CD8-positive, alpha-beta memory T cell (primary cell): ENCODE results near the gene LINGO3. TPM values are rescaled to one million over a fixed set of nuclear protein-coding genes. Genes with fewer than 3 reads are reported as not detected.

Source experiments
- CTCF ChIA-PET: fragments of 350-600 bp; sonication (Branson Sonifier 250); formaldehyde crosslinking; loops from one replicate; lab custom pipeline; 2021; ENCODE audit warnings: antibody characterized with exemption; lab: Charles Lee
- POLR2A ChIA-PET: fragments of 350-600 bp; sonication (Branson Sonifier 250); formaldehyde crosslinking; loops from one replicate; lab custom pipeline; 2021; ENCODE audit warnings: antibody characterized with exemption; lab: Charles Lee
- DNase-seq, 5 donors: peaks; one replicate each; pipeline versions ENCODE4 v3.0.0 to v3.0.0-alpha.2; 2020 to 2022; ENCODE audit warnings: mixed read lengths in 1 of 5
- H3K27ac ChIP-seq: one replicate; pipeline ENCODE4 v1.7.0; 2013; ENCODE audit warnings: low read depth, mild to moderate bottlenecking, low read length, moderate library complexity
- H3K27me3 ChIP-seq: 2 replicates; pipeline ENCODE4 v1.7.0; 2013; ENCODE audit warnings: low read length, mild to moderate bottlenecking; ENCODE audit not compliant: insufficient read depth, poor library complexity, severe bottlenecking
- H3K36me3 ChIP-seq: 2 replicates; pipeline ENCODE4 v1.7.0; 2013; ENCODE audit warnings: mild to moderate bottlenecking, low read length, moderate library complexity; ENCODE audit not compliant: insufficient read depth
- H3K4me1 ChIP-seq: 2 replicates; pipeline ENCODE4 v1.7.0; 2013; ENCODE audit warnings: mild to moderate bottlenecking, low read length, moderate library complexity; ENCODE audit not compliant: insufficient read depth
- H3K4me3 ChIP-seq: 2 replicates; pipeline ENCODE4 v1.7.0; 2013; ENCODE audit warnings: mild to moderate bottlenecking, low read length
- H3K9me3 ChIP-seq: 2 replicates; pipeline ENCODE4 v1.7.0; 2013; ENCODE audit warnings: mild to moderate bottlenecking, low read length
- H3K27ac Mint-ChIP-seq, 8 donors: one replicate each; pipeline ENCODE4 v1.8.0; 2020 to 2021; ENCODE audit warnings: mixed read lengths in 8 of 8, mild to moderate bottlenecking in 6 of 8, inconsistent platforms in 3 of 8, moderate library complexity in 3 of 8
- H3K27me3 Mint-ChIP-seq, 2 donors: one replicate each; pipeline ENCODE4 v1.8.0; 2020 to 2021; ENCODE audit warnings: mixed read lengths in 2 of 2, mild to moderate bottlenecking in 1 of 2, moderate library complexity in 1 of 2
- H3K36me3 Mint-ChIP-seq, 3 donors: one replicate each; pipeline ENCODE4 v1.8.0; 2020 to 2021; ENCODE audit warnings: mixed read lengths in 3 of 3, inconsistent platforms in 1 of 3, mild to moderate bottlenecking in 1 of 3
- H3K4me1 Mint-ChIP-seq, 3 donors: one replicate each; pipeline ENCODE4 v1.8.0; 2020 to 2021; ENCODE audit warnings: mixed read lengths in 3 of 3, inconsistent platforms in 1 of 3, mild to moderate bottlenecking in 1 of 3
- H3K4me3 Mint-ChIP-seq, 7 donors: one replicate each; pipeline ENCODE4 v1.8.0; 2020 to 2021; ENCODE audit warnings: mixed read lengths in 7 of 7, mild to moderate bottlenecking in 6 of 7, moderate library complexity in 4 of 7, inconsistent platforms in 2 of 7
- H3K9me3 Mint-ChIP-seq, 5 donors: one replicate each; pipeline ENCODE4 v1.8.0; 2020 to 2022; ENCODE audit warnings: mixed read lengths in 5 of 5, mild to moderate bottlenecking in 3 of 5, moderate library complexity in 2 of 5, inconsistent platforms in 1 of 5
- polyA plus RNA-seq: library from polyadenylated mRNA; unstranded; fragments of 300-500 nt; fragmentation: Illumina TruSeq; gene quantifications from one replicate; pipeline ENCODE4 v1.2.3, GENCODE V29; 2021
- total RNA-seq, 2 experiments: library from RNA; stranded (reverse); gene quantifications; one replicate each; pipeline ENCODE4 v1.2.3, GENCODE V29; 2021

Gene LINGO3
- total and polyA plus RNA-seq, 3 experiments from 2014 or later, result 0.09 to 9.2 (median 0.15) TPM

DNA sequence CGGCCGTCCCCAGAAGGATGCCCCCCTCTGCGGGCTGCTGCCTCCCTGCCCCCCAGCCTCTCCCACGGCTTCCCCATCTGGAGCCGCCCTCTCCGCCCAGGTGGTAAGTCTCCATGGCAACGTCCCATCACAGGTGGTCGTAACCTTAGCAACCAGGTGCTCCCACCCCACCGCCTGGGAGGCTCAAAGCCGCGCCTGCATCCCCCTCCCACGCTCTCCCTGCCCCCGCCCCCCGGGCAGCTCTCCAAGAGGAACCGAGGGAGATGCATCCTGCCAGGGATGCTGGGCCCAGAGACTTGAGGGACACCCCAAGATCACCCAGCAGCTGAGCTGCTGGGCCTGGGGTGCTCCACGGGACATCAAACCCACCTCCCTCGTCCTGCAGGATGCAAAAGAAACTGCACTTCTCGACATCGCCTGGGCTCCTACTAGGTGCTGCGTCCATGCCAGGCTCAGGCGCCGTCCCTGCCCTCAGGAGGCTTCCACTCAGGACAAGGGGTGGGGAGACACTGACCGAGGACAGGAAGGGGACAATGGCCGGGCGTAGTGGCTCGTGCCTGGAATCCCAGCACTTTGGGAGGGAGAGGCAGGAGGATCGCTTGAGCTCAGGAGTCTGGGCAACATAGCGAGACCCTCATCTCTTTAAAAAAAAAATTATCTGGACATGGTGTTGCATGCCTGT lies 5.0 kb upstream of the LINGO3 start:
- Histone ChIP-seq H3K27me3 (peaks cover 11% of the 10 kb centered on the region), H3K27ac (no peak overlapping the region), H3K36me3 (no peaks in the 10 kb centered on the region), H3K9me3 (no peaks in the 10 kb centered on the region), H3K4me1 (peaks cover 4% of the 10 kb centered on the region), H3K4me3 (no peak overlapping the region)
- H3K27ac Mint-ChIP-seq, result peak overlapping the region in 1 of 8 donors; percentile 50
- POLR2A ChIA-PET, result no interaction called here
- peaks cover 2 to 3% (median 3%) of the 10 kb centered on the region in 3 donors for H3K4me1 Mint-ChIP-seq
- CTCF ChIA-PET, result interaction anchor here (0.8 to 1.0 kb wide), 2 partner anchors 25 to 39 kb away, joined by 3 read pairs; no protein-coding TSS in a partner anchor
- H3K27me3 Mint-ChIP-seq, result peaks cover 37 to 39% of the 10 kb centered on the region in 2 donors
- no peak for DNase-seq
- H3K4me3 Mint-ChIP-seq, result no peak overlapping the region
- H3K36me3 Mint-ChIP-seq, result peaks cover 0 to 13% (median 0%) of the 10 kb centered on the region in 3 donors
- H3K9me3 Mint-ChIP-seq, result peaks cover 4 to 18% (median 10%) of the 10 kb centered on the region in 5 donors

DNA sequence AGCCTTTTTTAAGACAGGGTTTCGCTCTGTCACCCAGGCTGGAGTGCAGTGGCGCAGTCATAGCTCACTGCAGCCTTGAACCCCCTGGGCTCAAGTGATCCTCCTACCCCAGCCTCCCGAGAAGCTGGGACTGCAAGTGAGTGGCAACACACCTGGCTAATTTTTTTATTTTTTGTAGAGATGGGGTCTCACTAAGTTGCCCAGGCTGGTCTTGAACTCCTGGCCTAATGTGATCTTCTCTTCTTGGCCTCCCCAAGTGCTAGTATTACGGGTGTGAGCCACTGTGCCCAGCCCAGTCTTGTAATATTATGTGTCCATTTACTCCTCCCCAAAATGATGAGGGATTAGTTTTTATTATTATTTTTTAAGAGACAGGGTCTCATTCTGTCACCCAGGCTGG lies 3.1 kb upstream of the LINGO3 start:
- POLR2A ChIA-PET, result no interaction called here
- peaks cover 44 to 48% of the 10 kb centered on the region in 2 donors for H3K27me3 Mint-ChIP-seq

DNA sequence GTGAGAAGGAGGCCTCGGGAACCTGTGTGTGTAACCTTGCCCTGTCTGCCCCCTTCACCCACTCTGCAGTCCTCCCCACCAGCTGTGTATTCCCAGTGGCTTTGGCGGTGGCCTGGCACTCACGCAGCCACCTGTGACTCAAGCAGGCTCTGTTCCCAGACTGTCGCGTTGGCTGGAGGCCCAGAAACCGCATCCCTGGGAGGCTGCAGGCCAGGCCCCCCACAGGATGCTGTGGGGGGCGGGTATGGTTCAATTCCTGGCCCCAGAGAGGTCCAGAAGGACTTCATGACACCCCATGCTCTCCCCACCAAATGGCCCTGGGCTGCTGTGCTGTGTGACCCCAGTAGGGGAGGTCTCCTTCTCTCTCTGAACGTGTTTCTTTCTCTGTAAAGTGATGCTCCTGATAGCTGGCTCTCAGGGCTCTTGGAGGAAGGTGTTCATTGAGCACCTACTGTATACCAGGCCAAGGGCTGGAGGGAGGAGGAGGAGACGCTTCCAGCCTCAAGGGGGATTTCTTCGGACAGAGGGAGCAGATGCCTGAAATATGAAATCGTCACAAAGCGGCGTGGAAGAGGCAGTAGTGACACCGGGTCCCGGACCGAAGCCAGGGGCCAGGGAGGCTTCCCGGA lies 1.9 kb upstream of the LINGO3 start:
- Histone ChIP-seq H3K27me3 (peaks cover 23% of the 10 kb centered on the region), H3K36me3 (no peaks in the 10 kb centered on the region), H3K4me1 (peaks cover 4% of the 10 kb centered on the region), H3K4me3 (no peak overlapping the region), H3K9me3 (no peaks in the 10 kb centered on the region), H3K27ac (no peak overlapping the region)
- CTCF ChIA-PET, result interaction anchor here (0.7 to 1.6 kb wide), 2 partner anchors 35 to 429 kb away, joined by 3 to 5 read pairs; no protein-coding TSS in a partner anchor
- Mint-ChIP-seq H3K4me1 (peaks cover 2 to 3% (median 3%) of the 10 kb centered on the region in 3 donors), H3K27ac (no peak overlapping the region), H3K36me3 (peaks cover 0 to 8% (median 0%) of the 10 kb centered on the region in 3 donors), H3K4me3 (peak overlapping the region in 1 of 7 donors; percentile 18), H3K27me3 (peaks cover 46 to 51% of the 10 kb centered on the region in 2 donors), H3K9me3 (peaks cover under 1 to 9% (median 4%) of the 10 kb centered on the region in 5 donors)
- DNase-seq, result no peak
- POLR2A ChIA-PET, result interaction anchor here (0.7 kb wide), 1 partner anchor 11 kb away, joined by 7 read pairs; no protein-coding TSS in a partner anchor

More for the DNA sequence above, 3.1 kb upstream of the LINGO3 start:
- no peak overlapping the region for H3K4me3 Mint-ChIP-seq
- peaks cover 0 to 13% (median 0%) of the 10 kb centered on the region in 3 donors for H3K36me3 Mint-ChIP-seq
- H3K9me3 Mint-ChIP-seq, result peaks cover 4 to 18% (median 10%) of the 10 kb centered on the region in 5 donors
- Histone ChIP-seq H3K9me3 (no peaks in the 10 kb centered on the region), H3K27me3 (peaks cover 20% of the 10 kb centered on the region), H3K36me3 (no peaks in the 10 kb centered on the region), H3K27ac (no peak overlapping the region), H3K4me1 (peaks cover 4% of the 10 kb centered on the region), H3K4me3 (no peak overlapping the region)
- CTCF ChIA-PET, result interaction anchor here (1.6 kb wide), 1 partner anchor 36 kb away, joined by 5 read pairs; no protein-coding TSS in a partner anchor
- no peak overlapping the region for H3K27ac Mint-ChIP-seq
- peaks cover 2 to 3% (median 3%) of the 10 kb centered on the region in 3 donors for H3K4me1 Mint-ChIP-seq
- no peak for DNase-seq

DNA sequence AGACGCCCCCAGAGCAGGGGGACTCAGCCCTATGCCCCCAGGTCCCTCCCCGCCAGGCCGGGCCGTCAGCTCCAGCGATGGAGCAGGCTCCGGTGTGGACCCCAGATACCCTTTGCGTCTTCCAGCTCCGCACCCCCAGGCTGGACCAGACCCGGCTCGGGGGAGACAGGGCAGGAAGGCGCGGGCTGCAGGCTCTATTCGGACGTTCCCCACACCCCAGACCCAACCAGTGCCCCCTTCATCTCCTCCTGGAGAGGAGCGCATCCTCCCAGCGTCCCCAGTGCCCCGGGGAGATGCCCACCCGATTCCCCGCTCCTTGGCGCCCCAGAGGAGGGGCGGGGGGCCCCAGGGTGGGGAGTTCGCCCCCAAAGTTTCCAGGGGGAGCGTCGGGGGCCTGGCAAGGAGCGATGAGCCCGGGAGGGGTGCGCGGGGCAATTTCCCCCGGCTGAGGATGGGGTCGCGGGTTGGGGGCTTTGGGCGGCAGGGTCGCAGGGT lies 389 bp downstream of the LINGO3 start:
- no peaks in the 10 kb centered on the region for H3K36me3 Mint-ChIP-seq
- peak overlapping the region in 1 of 7 donors; percentile 59 for H3K4me3 Mint-ChIP-seq
- H3K9me3 Mint-ChIP-seq, result peaks cover 0 to 5% (median 0%) of the 10 kb centered on the region in 5 donors
- H3K36me3 ChIP-seq, result no peaks in the 10 kb centered on the region
- no peak for DNase-seq
- no peak overlapping the region for H3K27ac Mint-ChIP-seq
- ChIA-PET POLR2A (no interaction called here), CTCF (interaction anchor here (1.3 kb wide), 1 partner anchor 34 kb away, joined by 3 read pairs; no protein-coding TSS in a partner anchor)
- peaks cover 41 to 55% of the 10 kb centered on the region in 2 donors for H3K27me3 Mint-ChIP-seq
- peaks cover 13% of the 10 kb centered on the region for H3K4me1 ChIP-seq
- H3K4me1 Mint-ChIP-seq, result peaks cover 7 to 18% (median 8%) of the 10 kb centered on the region in 3 donors
- peaks cover 32% of the 10 kb centered on the region for H3K27me3 ChIP-seq
- no peak overlapping the region for H3K27ac ChIP-seq
- no peaks in the 10 kb centered on the region for H3K9me3 ChIP-seq
- H3K4me3 ChIP-seq, result no peak overlapping the region

DNA sequence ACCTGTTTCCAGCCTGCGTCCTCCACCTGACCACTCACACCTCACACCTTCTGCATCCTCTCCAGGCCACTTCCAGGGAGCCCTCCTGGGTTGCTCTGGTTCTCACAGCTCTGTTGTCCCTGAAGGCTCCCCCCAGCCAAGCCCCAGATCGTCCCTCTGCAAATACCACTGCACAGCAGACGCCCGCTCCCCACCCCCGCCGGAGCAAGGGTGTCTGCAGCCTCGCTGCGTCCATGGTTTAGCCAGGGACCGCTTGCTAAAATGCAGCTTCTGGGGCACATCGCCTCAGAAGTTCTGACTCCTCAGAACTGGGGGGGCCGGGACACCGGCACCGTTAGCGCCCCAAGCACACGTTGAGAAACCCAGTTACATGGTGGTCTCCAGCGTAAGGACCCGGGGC lies 983 bp downstream of the LINGO3 start:
- H3K36me3 Mint-ChIP-seq, result no peaks in the 10 kb centered on the region
- DNase-seq, result no peak
- peaks cover 41 to 54% of the 10 kb centered on the region in 2 donors for H3K27me3 Mint-ChIP-seq
- no peak overlapping the region for H3K27ac Mint-ChIP-seq
- ChIA-PET CTCF (interaction anchor here (1.3 kb wide), 1 partner anchor 33 kb away, joined by 3 read pairs; no protein-coding TSS in a partner anchor), POLR2A (no interaction called here)
- Histone ChIP-seq H3K27me3 (peaks cover 32% of the 10 kb centered on the region), H3K27ac (no peak overlapping the region), H3K36me3 (no peaks in the 10 kb centered on the region), H3K9me3 (no peaks in the 10 kb centered on the region), H3K4me1 (peaks cover 13% of the 10 kb centered on the region), H3K4me3 (no peak overlapping the region)
- H3K4me1 Mint-ChIP-seq, result peaks cover 7 to 18% (median 8%) of the 10 kb centered on the region in 3 donors
- H3K9me3 Mint-ChIP-seq, result peaks cover 0 to 5% (median 0%) of the 10 kb centered on the region in 5 donors
- H3K4me3 Mint-ChIP-seq, result no peak overlapping the region

DNA sequence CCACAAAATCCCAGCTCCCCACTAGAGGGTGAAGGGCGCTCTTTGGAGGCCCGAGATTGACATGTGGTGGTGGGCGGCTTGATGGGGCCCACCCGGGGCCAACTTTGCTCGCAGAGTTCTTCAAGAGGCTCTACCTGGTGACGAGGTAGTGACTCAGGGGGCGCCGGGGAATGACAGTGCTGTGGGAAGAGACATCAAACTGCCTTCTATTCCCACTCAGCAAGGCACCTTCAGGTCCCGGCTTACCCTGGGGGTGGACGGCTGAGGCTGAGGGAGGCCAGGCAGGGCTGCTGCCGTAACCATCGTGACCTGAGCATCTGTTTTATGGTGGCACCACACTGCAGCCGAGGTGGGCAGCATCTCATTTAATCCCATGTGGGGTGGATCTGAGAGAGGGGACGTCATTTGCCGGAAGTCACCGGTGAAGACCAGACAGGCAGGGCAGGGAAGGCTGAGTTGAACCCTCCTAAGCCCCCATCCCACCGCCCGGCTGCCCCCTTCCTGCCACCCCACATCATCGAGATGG lies 1.6 kb downstream of the LINGO3 start:
- H3K36me3 Mint-ChIP-seq, result no peaks in the 10 kb centered on the region
- Histone ChIP-seq H3K4me1 (peaks cover 13% of the 10 kb centered on the region), H3K27me3 (peaks cover 32% of the 10 kb centered on the region), H3K27ac (no peak overlapping the region), H3K9me3 (no peaks in the 10 kb centered on the region), H3K36me3 (no peaks in the 10 kb centered on the region), H3K4me3 (no peak overlapping the region)
- ChIA-PET POLR2A (interaction anchor here (0.6 kb wide), 1 partner anchor 269 kb away, joined by 3 read pairs; no protein-coding TSS in a partner anchor), CTCF (interaction anchor here (1.3 to 1.5 kb wide), 2 partner anchors 8 to 33 kb away, joined by 3 read pairs; no protein-coding TSS in a partner anchor)
- H3K27me3 Mint-ChIP-seq, result peaks cover 41 to 54% of the 10 kb centered on the region in 2 donors
- no peak overlapping the region for H3K27ac Mint-ChIP-seq
- H3K9me3 Mint-ChIP-seq, result peaks cover 0 to 5% (median 0%) of the 10 kb centered on the region in 5 donors
- DNase-seq, result no peak
- H3K4me3 Mint-ChIP-seq, result peak overlapping the region in 1 of 7 donors; percentile 81
- H3K4me1 Mint-ChIP-seq, result peaks cover 7 to 19% (median 8%) of the 10 kb centered on the region in 3 donors

DNA sequence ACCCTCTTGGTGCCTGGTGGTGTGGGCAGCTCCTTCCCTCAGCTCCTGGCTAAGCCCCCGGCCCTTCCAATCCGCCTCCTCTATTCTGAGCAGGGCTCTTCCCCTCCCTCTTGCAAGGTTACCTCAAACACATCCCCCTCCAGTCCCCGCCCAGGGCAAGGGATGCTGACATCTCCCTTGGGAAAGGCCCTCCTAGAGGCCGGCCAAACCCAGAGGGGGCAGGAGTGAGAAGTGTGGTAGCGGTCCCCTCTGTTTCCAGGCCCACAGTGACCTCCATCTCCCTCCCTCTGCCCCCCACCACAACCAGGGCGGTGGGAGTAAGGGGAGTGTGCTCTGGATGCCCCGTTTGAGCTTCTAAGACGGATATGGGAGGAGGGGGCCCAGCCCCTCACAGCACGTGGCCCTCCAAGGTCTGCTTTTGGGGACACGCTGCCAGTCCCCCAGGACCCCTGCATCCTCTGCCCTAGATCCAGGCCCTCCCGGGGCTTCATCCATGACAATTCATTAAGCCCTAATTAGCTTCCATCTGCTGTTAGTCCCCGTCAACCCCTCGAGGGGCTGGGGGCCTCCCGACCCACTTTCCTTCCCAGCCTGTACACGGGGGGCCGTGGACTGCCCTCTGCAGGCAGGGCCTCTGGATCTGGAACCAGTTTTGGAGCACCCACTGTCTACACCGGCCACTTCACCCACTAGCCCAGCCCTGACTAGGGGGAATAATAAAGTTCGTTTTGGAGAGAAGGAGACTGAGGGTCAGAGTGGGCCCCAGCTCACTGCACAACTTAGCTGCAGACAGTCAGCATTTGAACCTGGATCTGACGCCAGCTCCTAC lies 2.3 kb downstream of the LINGO3 start:
- H3K4me1 Mint-ChIP-seq, result peaks cover 7 to 21% (median 8%) of the 10 kb centered on the region in 3 donors
- ChIA-PET CTCF (interaction anchor here (1.5 kb wide), 1 partner anchor 8 kb away, joined by 3 read pairs; no protein-coding TSS in a partner anchor), POLR2A (no interaction called here)
- no peaks in the 10 kb centered on the region for H3K9me3 ChIP-seq
- peaks cover 13% of the 10 kb centered on the region for H3K4me1 ChIP-seq
- no peaks in the 10 kb centered on the region for H3K36me3 Mint-ChIP-seq
- peaks cover 41 to 54% of the 10 kb centered on the region in 2 donors for H3K27me3 Mint-ChIP-seq
- peaks cover 32% of the 10 kb centered on the region for H3K27me3 ChIP-seq
- H3K27ac Mint-ChIP-seq, result no peak overlapping the region
- no peaks in the 10 kb centered on the region for H3K36me3 ChIP-seq
- no peak overlapping the region for H3K4me3 ChIP-seq
- DNase-seq, result no peak
- peaks cover 0 to 5% (median 0%) of the 10 kb centered on the region in 5 donors for H3K9me3 Mint-ChIP-seq
- H3K27ac ChIP-seq, result no peak overlapping the region
- no peak overlapping the region for H3K4me3 Mint-ChIP-seq
